ENCODE measurements around the gene PGPEP1.
"Not testable (repeated sequence)": the region's sequence is repeated elsewhere in the genome, so short reads cannot be mapped to it uniquely, and the experiment has no call there.

The PGPEP1 gene

GRCh38 chr19:18373892-18374629, 33.7 kb downstream of the PGPEP1 start:
- no peak for TF ChIP-seq CTCF (conservative IDR thresholded peaks at IDR 0.05; ENCODE audit: low read depth, low read length)
- no peak overlapping the region for H3K4me3 ChIP-seq (ENCODE audit: low read depth, low read length)

GRCh38 chr19:18377026-18377425, 36.6 kb downstream of the PGPEP1 start:
- H3K4me3 ChIP-seq (ENCODE audit: low read depth, low read length), result no peak overlapping the region
- TF ChIP-seq CTCF (conservative IDR thresholded peaks at IDR 0.05; ENCODE audit: low read depth, low read length), result no peak
- DNase-seq (ENCODE audit: low read depth), result no peak

More at GRCh38 chr19:18373892-18374629, 33.7 kb downstream of the PGPEP1 start:
- DNase-seq (ENCODE audit: low read depth), result peak; percentile 100

GRCh38 chr19:18379803-18380747, 39.7 kb downstream of the PGPEP1 start:
- peak; percentile 80 for DNase-seq (ENCODE audit: low read depth)
- H3K4me3 ChIP-seq (ENCODE audit: low read depth, low read length), result no peak overlapping the region
- no peak for TF ChIP-seq CTCF (conservative IDR thresholded peaks at IDR 0.05; ENCODE audit: low read depth, low read length)

GRCh38 chr19:18380843-18381242, 40.4 kb downstream of the PGPEP1 start:
- no peak for TF ChIP-seq CTCF (conservative IDR thresholded peaks at IDR 0.05; ENCODE audit: low read depth, low read length)
- DNase-seq (ENCODE audit: low read depth), result no peak
- no peak overlapping the region for H3K4me3 ChIP-seq (ENCODE audit: low read depth, low read length)

GRCh38 chr19:18383622-18384021, 43.2 kb downstream of the PGPEP1 start:
- not testable (repeated sequence) for DNase-seq (ENCODE audit: low read depth); H3K4me3 ChIP-seq (ENCODE audit: low read depth, low read length)

GRCh38 chr19:18384775-18385174, 44.4 kb downstream of the PGPEP1 start:
- H3K4me3 ChIP-seq (ENCODE audit: low read depth, low read length), result no peak overlapping the region
- no peak for TF ChIP-seq CTCF (conservative IDR thresholded peaks at IDR 0.05; ENCODE audit: low read depth, low read length)
- DNase-seq (ENCODE audit: low read depth), result no peak

- DNase-seq (ENCODE audit: low read depth), result no peak
- H3K4me3 ChIP-seq (ENCODE audit: low read depth, low read length), result no peak overlapping the region
- TF ChIP-seq CTCF (conservative IDR thresholded peaks at IDR 0.05; ENCODE audit: low read depth, low read length), result no peak
These were observed 44.9 kb downstream of the PGPEP1 start for GRCh38 chr19:18385359-18385674.

Measured in choroid plexus epithelial cell (primary cell).